Retinal pigment epithelial cell (primary cell): ENCODE results near the gene SCNN1A.

Experiments
- DNase-seq: peaks from one replicate; pipeline ENCODE4 v3.0.0-alpha.2; 2010; ENCODE audit warnings: low read depth
- H3K4me3 ChIP-seq: 2 replicates; pipeline ENCODE4 v1.5.1; 2011; ENCODE audit warnings: mild to moderate bottlenecking, low read length, control low read depth, moderate library complexity
- CTCF ChIP-seq: conservative IDR thresholded peaks from 2 replicates; pipeline ENCODE4 v1.5.1; 2011; ENCODE audit warnings: low read depth, low read length, control low read depth, inconsistent platforms

Gene SCNN1A

GRCh38 chr12:6373022-6373787 lies 2.2 kb downstream of the SCNN1A start:
- H3K4me3 ChIP-seq = no peak overlapping the region
- no peak for DNase-seq
- no peak for TF ChIP-seq CTCF

GRCh38 chr12:6372403-6373003 lies 2.9 kb downstream of the SCNN1A start:
- peak; percentile 67 for DNase-seq
- H3K4me3 ChIP-seq = no peak overlapping the region
- TF ChIP-seq CTCF = no peak

GRCh38 chr12:6370994-6371754 lies 4.2 kb downstream of the SCNN1A start:
- no peak overlapping the region for H3K4me3 ChIP-seq
- peak; percentile 52 for TF ChIP-seq CTCF
- peak; percentile 91 for DNase-seq

- DNase-seq = no peak
- no peak for TF ChIP-seq CTCF
- H3K4me3 ChIP-seq = no peak overlapping the region
Measured at GRCh38 chr12:6370576-6370935, 4.8 kb downstream of the SCNN1A start.

- DNase-seq = no peak
- no peak for TF ChIP-seq CTCF
Measured at GRCh38 chr12:6369916-6370575, 5.3 kb downstream of the SCNN1A start.

GRCh38 chr12:6368906-6369525 lies 6.3 kb downstream of the SCNN1A start:
- DNase-seq = no peak
- TF ChIP-seq CTCF = no peak
- no peak overlapping the region for H3K4me3 ChIP-seq

More at GRCh38 chr12:6369916-6370575, 5.3 kb downstream of the SCNN1A start:
- H3K4me3 ChIP-seq = no peak overlapping the region
